Activated naive CD4-positive, alpha-beta T cell treated with anti-CD3 and anti-CD28 coated beads, Interleukin-2, amount 50 U/mL, for 72 hours (primary cell): Measurements from ENCODE around the gene ITFG2. TPM values are rescaled to one million over a fixed set of nuclear protein-coding genes. Genes with fewer than 3 reads are reported as not detected.
A peak's percentile ranks its signal among the peaks of the same experiment; 100 is the strongest.
"Not testable (repeated sequence)": the region's sequence is repeated elsewhere in the genome, so short reads cannot be mapped to it uniquely, and the experiment has no call there.

ENCODE experiments used
- ATAC-seq, 2 donors: fragments of 150-1000 bp; cut with Tn5 transposase; 2 replicates each; pipeline ENCODE4 v1.10.0; 2021; ENCODE audit warnings: mild to moderate bottlenecking in 2 of 2, moderate library complexity in 2 of 2
- DNase-seq, 2 donors: peaks; one replicate each; pipeline ENCODE4 v3.0.0; 2021 to 2022; ENCODE audit warnings: low spot score in 2 of 2
- H3K27ac Mint-ChIP-seq, 2 donors: one replicate each; pipeline ENCODE4 v1.8.0; 2022; ENCODE audit warnings: mild to moderate bottlenecking in 2 of 2, mixed read lengths in 2 of 2
- H3K36me3 Mint-ChIP-seq, 2 donors: one replicate each; pipeline ENCODE4 v1.8.0; 2022; ENCODE audit warnings: mixed read lengths in 2 of 2
- H3K9me3 Mint-ChIP-seq, 2 donors: one replicate each; pipeline ENCODE4 v1.8.0; 2022; ENCODE audit warnings: mixed read lengths in 2 of 2
- total RNA-seq, 2 donors: library from RNA; stranded (reverse); gene quantifications; one replicate each; pipeline ENCODE4 v1.2.3, GENCODE V29; 2022

Gene ITFG2
- total RNA-seq, 2 donors from 2014 or later, result 36.3 to 39.1 TPM

DNA sequence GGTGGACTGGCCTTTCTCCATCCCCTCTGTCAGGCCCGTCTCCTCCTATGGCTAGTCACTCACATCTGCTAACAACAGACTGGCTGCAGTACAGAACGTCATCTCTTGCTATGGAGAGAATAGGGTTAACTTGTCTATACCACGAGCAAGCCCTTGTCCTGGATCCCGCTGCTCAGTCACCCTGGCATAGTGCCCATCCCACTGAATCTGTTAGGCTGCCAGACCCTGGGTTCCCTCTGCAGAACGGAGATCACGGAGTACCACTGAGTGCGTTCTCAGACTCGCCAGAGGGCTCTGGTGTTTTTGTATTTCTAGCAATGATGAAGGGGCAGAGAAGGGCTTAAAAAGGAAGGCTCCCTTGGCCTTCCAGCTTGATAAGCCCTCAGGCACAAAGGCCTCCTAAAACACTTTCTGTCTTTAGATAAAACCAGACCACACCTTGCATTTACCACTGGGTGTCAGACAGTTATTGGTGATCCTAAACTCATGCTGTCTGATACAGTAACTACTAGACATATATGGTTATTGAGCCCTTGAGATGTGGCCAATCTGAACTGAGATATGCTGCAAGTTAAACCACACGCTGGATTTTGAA, 28.7 kb downstream of the ITFG2 start:
- Mint-ChIP-seq H3K36me3 (peaks cover 5 to 9% of the 10 kb centered on the region in 2 donors), H3K27ac (no peak overlapping the region), H3K9me3 (no peaks in the 10 kb centered on the region)
- no peak for ATAC-seq
- DNase-seq, result no peak

DNA sequence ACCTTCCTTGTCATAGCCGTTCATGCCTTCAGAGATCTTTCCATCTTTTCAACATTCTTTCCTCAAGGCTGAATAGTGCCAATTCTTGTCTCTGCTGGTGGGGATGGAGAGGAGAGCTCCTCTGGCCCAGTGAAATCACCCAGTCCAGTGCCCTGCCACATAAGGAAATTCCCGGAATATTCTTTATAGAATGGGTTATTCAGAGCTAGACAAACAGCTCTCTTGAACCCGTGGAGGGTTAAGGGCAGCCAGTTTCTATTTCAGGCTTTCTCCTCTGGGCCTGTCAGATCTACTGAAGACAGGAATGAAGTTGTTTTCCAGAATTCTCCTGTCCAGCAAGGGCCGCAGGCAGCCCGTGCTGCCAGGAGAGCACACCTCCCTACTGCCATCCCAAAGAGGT, 30.5 kb downstream of the ITFG2 start:
- ATAC-seq, result no peak
- H3K9me3 Mint-ChIP-seq, result no peaks in the 10 kb centered on the region

DNA sequence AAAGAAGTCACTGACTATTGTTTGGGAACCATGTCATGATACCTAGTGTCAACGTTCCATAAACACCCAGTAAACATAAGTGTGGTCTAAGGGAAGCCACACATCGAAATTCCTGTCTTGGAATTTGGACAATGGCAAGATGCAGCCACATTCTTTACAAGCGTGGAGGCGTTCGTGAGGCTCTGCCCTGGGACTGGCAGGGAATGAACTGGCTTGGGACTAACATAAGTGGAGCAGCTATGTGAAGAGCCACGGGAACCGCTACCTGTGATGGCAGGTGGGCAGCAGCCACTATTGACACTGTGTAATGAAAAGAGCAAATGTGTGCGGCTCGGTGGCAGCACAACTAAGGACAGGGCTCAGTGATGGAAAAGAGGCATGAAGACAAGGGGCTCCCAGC, 32.3 kb downstream of the ITFG2 start:
- ATAC-seq, result no peak
- H3K9me3 Mint-ChIP-seq, result no peaks in the 10 kb centered on the region

More for the DNA sequence above, 30.5 kb downstream of the ITFG2 start:
- H3K27ac Mint-ChIP-seq, result no peak overlapping the region
- DNase-seq, result no peak
- H3K36me3 Mint-ChIP-seq, result peaks cover 5 to 9% of the 10 kb centered on the region in 2 donors

DNA sequence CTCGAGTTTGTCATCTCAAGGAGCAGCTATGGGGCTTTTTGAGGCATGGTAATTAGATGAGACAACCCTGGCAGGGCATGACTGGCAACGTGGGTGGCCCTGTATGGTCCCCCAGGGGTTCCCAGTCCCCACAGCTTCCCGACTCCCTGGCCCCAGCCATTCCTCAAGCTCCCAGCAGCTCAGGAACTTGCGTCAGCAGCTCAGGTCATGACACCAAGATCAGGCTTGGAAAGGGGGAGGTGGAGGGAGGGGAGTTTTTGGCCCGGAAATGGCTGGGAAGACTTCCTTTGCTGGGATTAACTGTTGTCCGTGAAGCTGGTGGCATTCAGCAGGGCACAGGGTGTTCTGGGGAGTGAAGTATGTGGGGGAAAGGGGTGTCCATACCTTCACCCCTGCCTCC, 32.8 kb downstream of the ITFG2 start:
- no peak overlapping the region for H3K27ac Mint-ChIP-seq
- ATAC-seq (no peak), DNase-seq (no peak)
- no peaks in the 10 kb centered on the region for H3K36me3 Mint-ChIP-seq
- H3K9me3 Mint-ChIP-seq, result no peaks in the 10 kb centered on the region

More for the DNA sequence above, 32.3 kb downstream of the ITFG2 start:
- Mint-ChIP-seq H3K36me3 (peaks cover 0 to 2% of the 10 kb centered on the region in 2 donors), H3K27ac (no peak overlapping the region)
- DNase-seq, result no peak

DNA sequence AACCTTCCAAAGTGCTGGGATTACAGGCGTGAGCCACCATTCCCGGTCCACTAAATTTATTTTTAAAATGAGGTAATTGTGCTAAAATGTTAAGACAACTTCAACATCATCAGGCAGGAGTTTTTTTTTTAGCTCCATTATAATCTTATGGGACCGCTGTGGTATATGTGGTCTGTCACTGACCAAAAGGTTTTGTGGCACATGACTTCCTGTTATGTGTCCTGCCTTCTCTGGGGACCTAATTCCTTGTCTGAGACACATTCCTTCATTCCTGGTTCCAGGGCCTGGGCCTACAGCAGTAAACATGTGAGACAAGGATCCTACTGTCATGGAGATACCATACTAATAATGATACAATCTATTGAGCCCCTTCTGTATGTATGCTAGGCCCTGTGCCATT, 39.5 kb downstream of the ITFG2 start:
- no peaks in the 10 kb centered on the region for H3K9me3 Mint-ChIP-seq
- DNase-seq, result no peak
- no peak for ATAC-seq
- no peaks in the 10 kb centered on the region for H3K36me3 Mint-ChIP-seq
- H3K27ac Mint-ChIP-seq, result no peak overlapping the region

DNA sequence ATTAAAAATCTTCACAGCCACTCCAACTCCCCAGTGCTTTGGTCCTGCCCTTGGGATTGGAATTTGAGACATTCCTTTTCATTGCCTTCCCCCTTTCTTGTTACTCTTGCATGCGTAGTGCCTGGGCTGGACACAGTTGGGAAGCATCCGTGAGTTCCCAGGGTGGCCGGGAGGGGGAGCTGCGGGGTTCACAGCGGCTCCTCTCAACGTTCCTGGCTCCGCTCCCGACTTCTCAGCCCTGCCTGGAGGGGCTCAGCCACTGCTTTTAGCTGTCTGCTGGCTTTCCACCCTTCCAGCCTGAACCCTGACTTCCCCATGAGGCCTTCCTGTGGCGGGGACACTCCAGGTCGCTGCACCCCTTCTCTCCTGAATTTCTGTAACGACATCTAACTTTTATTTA, 41.2 kb downstream of the ITFG2 start:
- H3K27ac Mint-ChIP-seq, result peak overlapping the region in 1 of 2 donors; percentile 54
- peaks cover 0 to 3% of the 10 kb centered on the region in 2 donors for H3K36me3 Mint-ChIP-seq
- H3K9me3 Mint-ChIP-seq, result no peaks in the 10 kb centered on the region
- DNase-seq, result peak in 1 of 2 donors; percentile 64
- ATAC-seq, result peak; percentile 52 to 75

DNA sequence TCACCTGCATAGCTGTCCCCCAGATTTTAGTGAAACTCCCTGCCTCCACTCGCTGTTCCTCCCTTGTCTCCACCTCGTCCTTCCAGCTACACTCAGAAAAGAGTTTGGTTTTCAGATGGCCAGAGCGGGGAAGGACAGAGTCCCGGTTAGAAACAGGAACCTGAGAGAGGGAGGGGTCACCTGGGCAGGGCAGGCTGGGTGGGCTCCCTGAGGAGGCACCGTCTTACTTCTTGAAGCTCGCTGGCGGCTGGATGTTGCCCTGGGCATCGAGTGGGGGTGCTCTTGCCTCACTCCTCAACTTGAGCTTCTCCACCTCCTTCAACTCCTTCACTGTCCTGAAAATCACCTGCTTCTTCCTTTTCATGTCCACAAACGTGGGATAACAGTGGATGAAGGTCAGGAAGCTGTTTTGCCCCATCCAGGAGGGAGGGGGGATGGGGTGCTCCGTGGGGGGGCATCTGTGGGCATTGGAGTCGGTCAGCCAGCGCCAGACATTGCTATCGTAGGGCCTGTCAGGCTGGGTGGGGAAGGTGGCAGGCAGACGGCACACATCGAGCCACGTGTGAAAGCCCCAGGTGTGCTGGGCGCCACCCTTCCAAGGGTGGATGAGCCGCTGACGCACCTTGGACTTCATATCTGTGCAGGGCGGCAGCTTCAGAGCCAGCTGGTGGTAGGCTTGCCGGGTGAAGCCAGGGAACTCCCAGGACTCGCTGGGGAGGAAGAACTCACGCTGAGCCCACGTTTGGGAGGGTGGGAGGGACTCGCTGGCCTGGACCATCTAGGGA, 42.4 kb downstream of the ITFG2 start:
- H3K27ac Mint-ChIP-seq, result peak overlapping the region in 1 of 2 donors; percentile 37
- no peaks in the 10 kb centered on the region for H3K9me3 Mint-ChIP-seq
- ATAC-seq, result no peak
- peaks cover 0 to 12% of the 10 kb centered on the region in 2 donors for H3K36me3 Mint-ChIP-seq
- DNase-seq, result no peak

DNA sequence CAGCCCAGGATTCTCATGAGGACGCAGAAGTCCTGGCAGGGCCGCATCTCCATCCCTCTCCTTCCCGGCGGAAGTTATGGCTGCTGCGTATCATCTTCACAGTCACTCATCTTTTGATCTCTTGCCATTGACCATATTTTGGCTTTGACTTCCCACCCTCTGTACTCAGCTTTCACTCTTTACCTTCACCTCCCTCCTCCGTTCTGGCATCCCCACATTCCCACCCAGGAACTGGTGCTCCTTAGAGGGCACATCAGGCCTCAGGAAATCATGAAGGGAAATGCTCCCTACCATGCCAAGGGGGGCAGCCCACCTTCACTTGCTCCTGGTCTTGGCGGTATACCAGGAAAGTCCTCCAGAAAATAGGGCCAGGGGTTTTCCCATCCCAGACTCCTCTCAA, 43.1 kb downstream of the ITFG2 start:
- ATAC-seq (no peak), DNase-seq (no peak)
- Mint-ChIP-seq H3K9me3 (no peaks in the 10 kb centered on the region), H3K36me3 (peaks cover 0 to 19% of the 10 kb centered on the region in 2 donors), H3K27ac (peak overlapping the region; percentile 5 to 50)

DNA sequence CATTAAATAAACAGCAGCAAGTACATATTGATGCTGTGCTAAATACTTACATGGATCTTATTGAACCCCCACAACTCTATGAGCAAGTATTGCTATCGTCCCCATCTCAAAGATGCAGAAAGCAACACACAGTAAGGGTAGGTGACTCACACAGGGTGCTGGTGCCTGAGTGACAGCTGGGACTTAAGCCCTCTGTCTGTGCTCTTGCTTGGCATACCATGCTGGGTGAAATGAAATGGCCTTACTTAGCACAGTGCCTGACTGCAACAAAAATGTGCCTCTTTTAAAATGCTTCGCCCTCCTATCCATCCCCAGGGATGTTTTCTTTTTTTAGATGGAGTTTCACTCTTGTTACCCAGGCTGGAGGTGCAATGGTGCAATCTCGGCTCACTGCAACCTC, 43.6 kb downstream of the ITFG2 start:
- peak; percentile 22 to 36 for ATAC-seq
- Mint-ChIP-seq H3K9me3 (no peaks in the 10 kb centered on the region), H3K36me3 (peaks cover 0 to 19% of the 10 kb centered on the region in 2 donors), H3K27ac (peak overlapping the region; percentile 5 to 50)
- DNase-seq, result no peak

DNA sequence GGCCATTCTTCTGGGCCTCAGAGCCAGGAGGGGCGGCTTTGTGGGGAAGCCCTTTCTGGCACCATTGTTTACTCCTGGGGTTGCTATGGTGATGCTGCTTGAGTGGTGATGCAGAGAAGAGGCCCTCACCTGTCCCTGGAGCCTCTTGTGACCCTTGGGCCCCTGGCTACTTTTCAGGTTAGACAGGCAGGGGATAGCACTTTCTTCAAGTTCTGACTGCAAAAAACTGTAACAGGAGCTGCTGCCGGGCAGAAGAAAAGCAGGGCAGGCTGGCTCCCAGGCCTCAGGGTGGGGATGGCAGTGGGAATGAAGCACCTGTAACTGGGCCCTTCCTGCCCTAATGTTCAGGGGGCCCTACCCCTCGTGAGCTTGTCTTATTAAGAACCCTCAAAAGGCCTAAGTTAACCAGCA, 44.6 kb downstream of the ITFG2 start, which contains the start of gene TEX52:
TEX52 (minus strand) TSS at position 19 of the 411 bp plus-strand sequence; CDS start at position 6, 13 bp downstream.
- peaks cover 0 to 19% of the 10 kb centered on the region in 2 donors for H3K36me3 Mint-ChIP-seq
- peak in 1 of 2 donors; percentile 23 for ATAC-seq
- H3K27ac Mint-ChIP-seq, result peak within 1 kb of the TSS; percentile 73 to 86
- no peak for DNase-seq
- H3K9me3 Mint-ChIP-seq, result no peaks in the 10 kb centered on the region

DNA sequence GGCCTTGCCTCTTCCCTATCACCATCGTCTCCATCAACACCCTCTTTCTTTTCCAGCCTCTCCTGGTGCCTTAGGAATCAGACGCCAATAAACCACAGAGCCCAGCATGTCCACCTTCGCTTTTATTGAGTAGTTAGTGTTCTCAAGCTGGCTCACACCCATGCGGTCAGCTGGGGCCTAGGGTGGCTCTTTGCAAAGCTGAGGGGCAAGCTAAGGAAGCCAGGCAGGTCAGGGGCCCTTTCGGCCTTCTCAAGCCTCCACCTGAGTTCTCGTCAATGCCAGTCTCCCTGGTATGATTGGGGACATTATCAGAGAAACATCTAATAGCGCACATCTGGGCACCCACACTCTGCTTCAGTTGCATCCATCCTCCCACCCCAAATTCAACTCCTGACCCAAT, 45.1 kb downstream of the ITFG2 start:
- H3K36me3 Mint-ChIP-seq, result peaks cover 0 to 19% of the 10 kb centered on the region in 2 donors
- DNase-seq (no peak), ATAC-seq (no peak)
- H3K9me3 Mint-ChIP-seq, result no peaks in the 10 kb centered on the region
- H3K27ac Mint-ChIP-seq, result peak overlapping the region in 1 of 2 donors; percentile 73

DNA sequence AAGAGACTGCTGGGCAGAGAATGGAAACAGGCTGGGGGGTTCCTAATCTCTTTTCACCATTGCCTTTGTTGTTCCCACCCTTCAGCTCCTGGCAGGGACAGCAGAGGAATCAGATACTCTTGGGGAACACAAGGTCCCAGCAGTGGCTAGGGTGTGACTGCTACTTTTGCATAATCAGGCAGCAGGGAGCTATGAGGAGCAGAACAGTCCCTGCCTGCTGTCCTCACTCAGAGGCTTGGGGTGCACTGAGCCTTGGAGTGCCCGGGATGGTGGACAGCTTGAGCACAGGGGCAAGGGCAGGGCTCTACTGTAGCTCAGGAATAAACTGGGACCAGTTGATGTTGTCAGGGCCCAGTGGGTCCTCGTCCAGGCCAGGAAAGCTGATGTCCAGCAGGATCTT, 45.9 kb downstream of the ITFG2 start:
- ATAC-seq, result no peak
- peak overlapping the region in 1 of 2 donors; percentile 22 for H3K27ac Mint-ChIP-seq
- peaks cover 0 to 19% of the 10 kb centered on the region in 2 donors for H3K36me3 Mint-ChIP-seq

DNA sequence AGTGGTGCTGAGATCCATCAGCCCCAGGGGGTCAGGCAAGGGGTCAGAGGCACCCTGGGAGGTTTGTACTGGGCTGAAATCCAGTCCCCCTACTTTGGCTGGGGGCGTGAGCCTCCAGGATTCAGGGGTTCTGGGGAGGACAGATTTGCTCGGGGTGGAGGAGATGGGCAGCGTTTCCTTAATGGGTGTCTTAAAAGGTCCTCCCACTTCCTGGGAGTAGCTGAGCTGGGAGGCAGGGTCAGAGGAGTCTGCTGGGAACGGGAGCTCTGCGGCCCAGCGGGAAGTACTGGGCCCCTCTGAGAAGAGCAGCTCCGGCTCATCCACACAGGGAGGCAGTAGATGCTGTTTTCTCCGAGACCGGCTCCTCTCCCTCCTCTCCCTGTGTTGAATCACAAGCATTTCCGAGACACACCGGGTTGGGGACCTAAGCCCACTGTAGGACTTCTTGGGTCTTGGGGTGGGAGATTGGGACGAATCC, 46.5 kb downstream of the ITFG2 start:
- H3K27ac Mint-ChIP-seq, result peak overlapping the region in 1 of 2 donors; percentile 41

More for the DNA sequence above, 45.9 kb downstream of the ITFG2 start:
- no peaks in the 10 kb centered on the region for H3K9me3 Mint-ChIP-seq
- DNase-seq, result no peak

DNA sequence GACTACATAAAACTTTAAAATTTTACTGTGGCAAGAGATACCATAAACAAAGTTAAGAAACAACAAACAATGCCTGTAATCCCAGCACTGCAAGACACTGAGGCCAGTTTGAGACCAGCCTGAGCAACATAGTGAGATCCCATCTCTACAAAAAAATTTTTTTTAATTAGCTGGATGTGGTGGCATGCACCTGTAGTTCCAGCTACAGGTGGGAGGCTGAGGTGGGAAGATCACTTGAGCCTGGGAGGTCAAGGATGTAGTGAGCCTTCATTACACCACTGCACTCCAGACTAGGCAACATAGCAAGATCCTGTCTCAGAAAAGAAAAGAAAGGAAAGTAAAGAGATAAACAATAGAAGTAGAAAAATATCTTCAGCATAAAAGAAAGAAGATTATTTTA, 47.7 kb downstream of the ITFG2 start:
- ATAC-seq (no peak), DNase-seq (no peak)
- Mint-ChIP-seq H3K36me3 (peaks cover 10 to 30% of the 10 kb centered on the region in 2 donors), H3K9me3 (no peaks in the 10 kb centered on the region), H3K27ac (no peak overlapping the region)

More for the DNA sequence above, 46.5 kb downstream of the ITFG2 start:
- no peak for DNase-seq
- H3K9me3 Mint-ChIP-seq, result no peaks in the 10 kb centered on the region
- ATAC-seq, result no peak
- peaks cover 2 to 22% of the 10 kb centered on the region in 2 donors for H3K36me3 Mint-ChIP-seq

DNA sequence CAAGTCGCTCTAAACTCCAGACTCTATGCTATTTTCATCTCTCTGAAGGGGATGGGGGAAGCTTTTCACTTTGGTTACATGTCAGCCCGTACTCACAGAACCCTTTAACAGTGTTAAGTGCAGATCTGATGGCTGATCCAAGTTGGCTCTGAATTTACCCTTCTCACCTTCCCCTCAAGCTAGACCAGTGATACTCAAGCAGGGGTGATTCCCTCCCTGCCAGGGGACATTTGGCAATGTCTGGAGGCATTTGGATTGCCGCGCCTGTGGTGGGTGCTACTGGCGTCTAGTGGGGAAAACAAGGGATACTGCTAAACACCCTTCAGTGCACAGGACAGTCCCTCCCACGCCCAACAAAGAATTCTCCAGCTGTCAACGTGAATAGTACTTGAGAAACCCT, 50.4 kb downstream of the ITFG2 start:
- no peaks in the 10 kb centered on the region for H3K9me3 Mint-ChIP-seq
- H3K36me3 Mint-ChIP-seq, result peaks cover 24 to 44% of the 10 kb centered on the region in 2 donors
- ATAC-seq (no peak), DNase-seq (no peak)
- H3K27ac Mint-ChIP-seq, result no peak overlapping the region

DNA sequence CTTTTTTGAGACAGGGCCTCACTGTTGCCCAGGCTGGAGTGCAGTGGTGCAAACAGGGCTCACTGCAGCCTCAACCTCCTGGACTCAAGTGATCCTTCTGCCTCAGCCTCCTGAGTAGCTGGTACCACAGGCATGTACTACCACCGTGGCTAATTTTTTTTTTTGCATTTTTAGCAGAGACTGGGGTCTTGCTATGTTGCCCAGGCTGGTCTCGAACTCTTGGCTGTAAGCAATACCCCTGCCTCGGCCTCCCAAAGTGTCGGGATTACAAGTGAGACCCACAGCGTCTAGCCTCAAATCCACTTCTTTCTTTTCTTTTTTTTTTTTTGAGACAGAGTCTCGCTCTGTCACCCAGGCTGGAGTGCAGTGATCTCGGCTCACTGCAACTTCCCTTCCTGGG, 50.9 kb downstream of the ITFG2 start:
- Mint-ChIP-seq H3K27ac (peak overlapping the region in 1 of 2 donors; percentile 31), H3K36me3 (peaks cover 24 to 44% of the 10 kb centered on the region in 2 donors)
- DNase-seq, ATAC-seq, H3K9me3 Mint-ChIP-seq: not testable (repeated sequence)

DNA sequence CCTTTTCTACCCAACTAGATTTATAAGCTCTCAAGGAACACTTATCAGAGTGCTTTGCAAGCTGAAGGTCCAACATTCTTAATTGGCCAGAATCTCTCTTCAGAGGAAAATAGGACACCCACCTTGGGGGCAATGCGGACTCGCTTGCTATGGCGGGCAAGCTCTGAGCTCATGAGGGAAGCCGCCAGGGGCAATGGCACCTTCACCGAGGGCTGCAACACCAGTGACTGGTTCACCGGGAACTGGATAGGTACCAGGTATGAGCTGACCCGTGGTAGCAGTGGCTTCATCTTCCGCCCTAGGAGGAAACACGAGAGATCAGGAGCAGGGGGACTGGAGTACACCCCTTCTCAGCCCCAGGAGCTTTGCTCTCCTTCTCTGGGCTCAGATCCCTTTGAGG, 51.7 kb downstream of the ITFG2 start:
- DNase-seq (no peak), ATAC-seq (no peak)
- H3K27ac Mint-ChIP-seq, result peak overlapping the region in 1 of 2 donors; percentile 31
- no peaks in the 10 kb centered on the region for H3K9me3 Mint-ChIP-seq
- peaks cover 24 to 39% of the 10 kb centered on the region in 2 donors for H3K36me3 Mint-ChIP-seq
